Measurements from ENCODE around the gene RAI14. TPM values are rescaled to one million over a fixed set of nuclear protein-coding genes. Genes with fewer than 3 reads are reported as not detected.

Gene RAI14
- total RNA-seq (2022; extraction: Qiagen RNA extraction; ENCODE audit: low read depth), result 58.8 to 84.5 TPM (median 81.0 TPM) in 5 replicates

GRCh38 chr5:34656001-34656699 is at the start of gene RAI14:
Gene RAI14, plus strand, starts transcription at chr5:34656328. Its CDS starts 30,592 bp downstream, at chr5:34686920.

GRCh38 chr5:34838785-34839714 is 182.9 kb downstream of the RAI14 start, which contains the start of gene TTC23L:
Gene TTC23L, plus strand, starts transcription at chr5:34839164. Its CDS starts 1,508 bp downstream, at chr5:34840672.

Other genes starting within 250 kb of the RAI14 start
- 0.13 to 0.31 TPM (median 0.20 TPM) in 4 of 5 replicates, not detected in the other for gene TTC23L, start 182.8 kb downstream of the RAI14 start, total RNA-seq (2022; extraction: Qiagen RNA extraction; ENCODE audit: low read depth)